PFSK-1 (cell line): ENCODE data around the gene ZNF319.

ENCODE experiments used
- FOXP2 ChIP-seq: optimal IDR thresholded peaks from 2 replicates; pipeline ENCODE3; 2011; ENCODE audit warnings: borderline replicate concordance, control low read depth, inconsistent platforms; ENCODE audit not compliant: insufficient read depth; ENCODE audit errors: extremely low read length, extremely low read depth
- POLR2AphosphoS5 ChIP-seq: IDR thresholded peaks from 2 replicates; pipeline ENCODE4 v1.6.1; 2012; ENCODE audit warnings: low read depth, mild to moderate bottlenecking, control low read depth, low read length, moderate library complexity
- REST ChIP-seq, 2 experiments: IDR thresholded peaks; 2 replicates each; pipeline versions ENCODE4 v1.6.1 to v1.8.0; 2011 to 2012; ENCODE audit warnings: low read depth in 2 of 2, low read length in 2 of 2, control low read depth in 1 of 2, inconsistent platforms in 1 of 2, mild to moderate bottlenecking in 1 of 2, moderate library complexity in 1 of 2; ENCODE audit not compliant: insufficient read depth in 1 of 2
- SIN3A ChIP-seq: IDR thresholded peaks from 2 replicates; pipeline ENCODE4 v1.6.1; 2012; ENCODE audit warnings: mild to moderate bottlenecking, low read length, moderate library complexity, borderline replicate concordance; ENCODE audit not compliant: insufficient read depth
- TAF1 ChIP-seq: IDR thresholded peaks from 2 replicates; pipeline ENCODE4 v1.6.1; 2012; ENCODE audit warnings: low read length, control low read depth, borderline replicate concordance; ENCODE audit not compliant: insufficient read depth

The ZNF319 gene

GRCh38 chr16:57959121-57959520, 41.4 kb downstream of the ZNF319 start:
- TF ChIP-seq FOXP2 (no peak), POLR2AphosphoS5 (no peak), TAF1 (no peak), REST (IDR thresholded peaks at IDR 0.05; ENCODE audit: insufficient read depth in 1 of 2, low read depth in 2 of 2, low read length in 2 of 2) (no peak), SIN3A (no peak)

- TF ChIP-seq REST (IDR thresholded peaks at IDR 0.05; ENCODE audit: insufficient read depth in 1 of 2, low read depth in 2 of 2, low read length in 2 of 2) (no peak), FOXP2 (no peak), POLR2AphosphoS5 (no peak), TAF1 (no peak), SIN3A (no peak)
Measured at GRCh38 chr16:57958544-57958943, 41.9 kb downstream of the ZNF319 start.

- TF ChIP-seq REST (IDR thresholded peaks at IDR 0.05; ENCODE audit: insufficient read depth in 1 of 2, low read depth in 2 of 2, low read length in 2 of 2) (no peak), TAF1 (no peak), FOXP2 (no peak), SIN3A (no peak), POLR2AphosphoS5 (no peak)
Measured at GRCh38 chr16:57957673-57958392, 42.6 kb downstream of the ZNF319 start.

- TF ChIP-seq POLR2AphosphoS5 (no peak), REST (IDR thresholded peaks at IDR 0.05; ENCODE audit: insufficient read depth in 1 of 2, low read depth in 2 of 2, low read length in 2 of 2) (no peak), SIN3A (no peak), FOXP2 (no peak), TAF1 (no peak)
Measured at GRCh38 chr16:57956924-57957672, 43.4 kb downstream of the ZNF319 start.
